ENCODE measurements around the gene PDLIM1. TPM values are rescaled to one million over a fixed set of nuclear protein-coding genes. Genes with fewer than 3 reads are reported as not detected.

The PDLIM1 gene
- polyA plus RNA-seq, 1 of the 3 experiments (the other 2 are of a cell fraction): 97.2 TPM

GRCh38 chr10:95336702-95337101, 45.9 kb upstream of the PDLIM1 start (continued):
- TF ChIP-seq, protein P1, sequence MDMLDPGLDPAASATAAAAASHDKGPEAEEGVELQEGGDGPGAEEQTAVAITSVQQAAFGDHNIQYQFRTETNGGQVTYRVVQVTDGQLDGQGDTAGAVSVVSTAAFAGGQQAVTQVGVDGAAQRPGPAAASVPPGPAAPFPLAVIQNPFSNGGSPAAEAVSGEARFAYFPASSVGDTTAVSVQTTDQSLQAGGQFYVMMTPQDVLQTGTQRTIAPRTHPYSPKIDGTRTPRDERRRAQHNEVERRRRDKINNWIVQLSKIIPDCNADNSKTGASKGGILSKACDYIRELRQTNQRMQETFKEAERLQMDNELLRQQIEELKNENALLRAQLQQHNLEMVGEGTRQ (IDR thresholded peaks at IDR 0.05; ENCODE audit: borderline replicate concordance, low read depth, low read length): no peak
- TF ChIP-seq, protein P2, sequence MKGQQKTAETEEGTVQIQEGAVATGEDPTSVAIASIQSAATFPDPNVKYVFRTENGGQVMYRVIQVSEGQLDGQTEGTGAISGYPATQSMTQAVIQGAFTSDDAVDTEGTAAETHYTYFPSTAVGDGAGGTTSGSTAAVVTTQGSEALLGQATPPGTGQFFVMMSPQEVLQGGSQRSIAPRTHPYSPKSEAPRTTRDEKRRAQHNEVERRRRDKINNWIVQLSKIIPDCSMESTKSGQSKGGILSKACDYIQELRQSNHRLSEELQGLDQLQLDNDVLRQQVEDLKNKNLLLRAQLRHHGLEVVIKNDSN (IDR thresholded peaks at IDR 0.05; ENCODE audit: borderline replicate concordance, low read depth): no peak
- no peak for TF ChIP-seq RCOR1 (IDR thresholded peaks at IDR 0.05; ENCODE audit: low read length)
- TF ChIP-seq FOXM1 (IDR thresholded peaks at IDR 0.05; ENCODE audit: low read depth): no peak

DNA sequence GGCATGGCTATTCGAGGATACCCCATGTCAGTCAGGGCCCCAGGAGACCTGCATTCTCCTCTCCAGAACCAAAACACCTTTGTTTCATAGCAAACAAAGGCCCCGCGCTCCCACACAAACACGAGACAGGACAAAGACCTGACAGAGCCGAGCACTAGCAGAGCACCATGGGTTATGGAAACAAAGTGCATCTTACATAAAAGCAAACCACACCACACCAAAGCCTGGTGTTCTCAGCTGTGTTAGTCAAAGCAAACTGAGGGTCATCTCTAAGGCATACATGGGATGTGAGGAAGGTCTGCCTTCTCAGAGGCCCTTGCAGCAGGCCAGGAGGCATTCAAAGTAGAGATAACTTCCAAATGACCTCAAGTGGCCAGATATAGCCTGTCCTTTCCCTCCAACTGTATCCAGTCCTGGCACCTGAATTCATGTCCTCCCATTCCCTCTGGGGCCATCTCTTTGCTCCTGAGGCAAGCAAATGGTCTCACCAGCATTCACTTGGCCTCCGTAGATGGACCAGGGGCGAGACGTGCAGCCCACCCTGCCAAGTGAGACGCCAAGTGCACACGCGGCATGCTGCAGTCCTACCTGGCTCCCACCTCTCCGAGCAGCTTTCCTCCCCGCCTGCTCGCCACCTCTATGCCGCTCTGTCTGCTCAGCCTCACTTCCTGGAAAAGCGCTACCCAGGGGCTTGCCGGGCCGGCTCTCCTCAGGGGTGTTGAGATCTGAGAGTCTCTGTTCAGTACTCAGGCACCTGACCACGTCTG, 45.3 kb upstream of the PDLIM1 start:
- H3K9me3 ChIP-seq: no peaks in the 10 kb centered on the region

DNA sequence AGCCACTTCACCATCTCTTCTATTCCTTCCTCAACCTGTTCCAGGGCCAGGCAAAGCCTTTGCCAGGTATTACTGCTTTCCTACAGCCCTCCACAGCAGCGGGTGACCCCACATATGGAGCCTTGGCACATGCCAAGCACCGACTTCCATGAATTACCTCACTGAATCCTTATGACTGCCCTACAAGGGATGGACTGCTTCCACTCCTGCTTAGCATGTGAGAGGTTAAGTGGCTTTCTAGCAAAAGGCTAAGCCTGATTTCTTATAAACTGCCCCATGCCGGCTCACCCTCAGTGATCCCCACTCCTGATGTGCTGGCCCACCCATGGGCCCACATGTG, 44.0 kb upstream of the PDLIM1 start:
- ChIA-PET POLR2A (no interaction called here), CTCF (interaction anchor here (1.3 kb wide), 1 partner anchor 88 kb away, joined by 3 read pairs; no protein-coding TSS in a partner anchor)
- Histone ChIP-seq H3K4me1 (ENCODE audit: control insufficient read depth in 1 of 2, insufficient read depth in 2 of 2, low read depth in 1 of 2, low read length in 1 of 2) (peaks cover 0 to 10% of the 10 kb centered on the region in 2 experiments; a peak in 1 of 4 replicates), H3K79me2 (ENCODE audit: insufficient read depth) (no peaks in the 10 kb centered on the region), H3K9me2 (no peaks in the 10 kb centered on the region), H3K9me3 (no peaks in the 10 kb centered on the region), H3F3A (replicated peaks; ENCODE audit: insufficient read depth) (peaks cover 6% of the 10 kb centered on the region), H3K9ac (no peak overlapping the region), H3K4me2 (peak overlapping the region; percentile 39), H4K20me1 (ENCODE audit: insufficient read depth) (no peaks in the 10 kb centered on the region), H3K27ac (ENCODE audit: low read depth in 2 of 2, low read length in 1 of 2) (peak overlapping the region in 1 of 2 experiments; percentile 66; a peak in 2 of 4 replicates), H3K4me3 (ENCODE audit: low read depth in 2 of 2, low read length in 1 of 2) (no peak overlapping the region), H3K36me3 (replicated peaks in 1 of 2; ENCODE audit: control insufficient read depth in 1 of 2, insufficient read depth in 2 of 2, low read length in 1 of 2) (no peaks in the 10 kb centered on the region), H2AFZ (ENCODE audit: low read depth) (peak overlapping the region; percentile 85; the same call in 1 of the 2 replicates), H3K27me3 (ENCODE audit: insufficient read depth) (no peaks in the 10 kb centered on the region)
- WGBS (ENCODE audit: low lambda C conversion rate): 82% methylated on average over 3 of the region's 3 CpGs
- no peak for DNase-seq
- TF ChIP-seq MEF2A (IDR thresholded peaks at IDR 0.05; ENCODE audit: borderline replicate concordance, low read depth): no peak
- no peak for TF ChIP-seq RXRA (IDR thresholded peaks at IDR 0.05; ENCODE audit: borderline replicate concordance, low read depth)
- no peak for TF ChIP-seq ZBTB33 (IDR thresholded peaks at IDR 0.05; ENCODE audit: borderline replicate concordance, low read depth)
- no peak for TF ChIP-seq CTCF (IDR thresholded peaks at IDR 0.05)
- no peak for TF ChIP-seq SMC3 (IDR thresholded peaks at IDR 0.05; ENCODE audit: low read depth, low read length)
- no peak for TF ChIP-seq JUND (IDR thresholded peaks at IDR 0.05)
- TF ChIP-seq CHD2 (IDR thresholded peaks at IDR 0.05; ENCODE audit: low read length, partially characterized antibody): no peak
- TF ChIP-seq FOSL2 (IDR thresholded peaks at IDR 0.05; ENCODE audit: borderline replicate concordance, low read depth): no peak
- TF ChIP-seq, protein P3, sequence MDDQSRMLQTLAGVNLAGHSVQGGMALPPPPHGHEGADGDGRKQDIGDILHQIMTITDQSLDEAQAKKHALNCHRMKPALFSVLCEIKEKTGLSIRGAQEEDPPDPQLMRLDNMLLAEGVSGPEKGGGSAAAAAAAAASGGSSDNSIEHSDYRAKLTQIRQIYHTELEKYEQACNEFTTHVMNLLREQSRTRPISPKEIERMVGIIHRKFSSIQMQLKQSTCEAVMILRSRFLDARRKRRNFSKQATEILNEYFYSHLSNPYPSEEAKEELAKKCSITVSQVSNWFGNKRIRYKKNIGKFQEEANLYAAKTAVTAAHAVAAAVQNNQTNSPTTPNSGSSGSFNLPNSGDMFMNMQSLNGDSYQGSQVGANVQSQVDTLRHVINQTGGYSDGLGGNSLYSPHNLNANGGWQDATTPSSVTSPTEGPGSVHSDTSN (IDR thresholded peaks at IDR 0.05): no peak
- no peak for TF ChIP-seq POLR2AphosphoS5 (IDR thresholded peaks at IDR 0.05; ENCODE audit: low read depth, low read length)
- TF ChIP-seq NFIC (IDR thresholded peaks at IDR 0.05; ENCODE audit: borderline replicate concordance): no peak

More for the DNA sequence above, 45.3 kb upstream of the PDLIM1 start:
- Histone ChIP-seq H3F3A (replicated peaks; ENCODE audit: insufficient read depth) (peaks cover 6% of the 10 kb centered on the region), H3K79me2 (ENCODE audit: insufficient read depth) (no peaks in the 10 kb centered on the region), H4K20me1 (ENCODE audit: insufficient read depth) (no peaks in the 10 kb centered on the region), H3K4me2 (no peak overlapping the region), H3K27ac (ENCODE audit: low read depth in 2 of 2, low read length in 1 of 2) (no peak overlapping the region), H3K36me3 (replicated peaks in 1 of 2; ENCODE audit: control insufficient read depth in 1 of 2, insufficient read depth in 2 of 2, low read length in 1 of 2) (no peaks in the 10 kb centered on the region), H2AFZ (ENCODE audit: low read depth) (no peak overlapping the region), H3K9ac (no peak overlapping the region), H3K27me3 (ENCODE audit: insufficient read depth) (no peaks in the 10 kb centered on the region), H3K4me3 (ENCODE audit: low read depth in 2 of 2, low read length in 1 of 2) (no peak overlapping the region), H3K9me2 (no peaks in the 10 kb centered on the region), H3K4me1 (ENCODE audit: control insufficient read depth in 1 of 2, insufficient read depth in 2 of 2, low read depth in 1 of 2, low read length in 1 of 2) (peaks cover 0 to 10% of the 10 kb centered on the region in 2 experiments; a peak in 1 of 4 replicates)
- DNase-seq: no peak
- POLR2A ChIA-PET: no interaction called here
- WGBS (ENCODE audit: low lambda C conversion rate): 89% methylated on average over 10 of the region's 19 CpGs
- TF ChIP-seq POLR2AphosphoS5 (IDR thresholded peaks at IDR 0.05; ENCODE audit: low read depth, low read length) (no peak), JUND (IDR thresholded peaks at IDR 0.05) (no peak)
- CTCF ChIA-PET: interaction anchor here (1.0 to 1.5 kb wide), 2 partner anchors 89 to 153 kb away, joined by 4 to 5 read pairs; no protein-coding TSS in a partner anchor

All from SK-N-SH (cell line).